Endothelial cell of umbilical vein (primary cell): ENCODE results near the gene AGBL4. TPM values are rescaled to one million over a fixed set of nuclear protein-coding genes. Genes with fewer than 3 reads are reported as not detected.

Experiments used
- BruUV-seq: library from RNA; stranded (reverse); fragments of 400-500 nt; replicated peaks from 2 replicates; lab custom pipeline; 2021; lab: Mats Ljungman, UMichigan
- CTCF ChIA-PET: fragments of 300-600, 350-600 bp; sonication (Branson Sonifier 250); formaldehyde crosslinking; loops from one replicate; lab custom pipeline; 2021; ENCODE audit warnings: antibody characterized with exemption, inconsistent platforms; lab: Charles Lee
- POLR2A ChIA-PET: fragments of 300-600, 350-600 bp; sonication (Branson Sonifier 250); formaldehyde crosslinking; loops from one replicate; lab custom pipeline; 2021; ENCODE audit warnings: antibody characterized with exemption, inconsistent platforms; lab: Charles Lee
- DNase-seq: peaks from one replicate; pipeline ENCODE4 v3.0.0-alpha.2; 2011; ENCODE audit warnings: low read depth, low spot score
- FAIRE-seq: peaks from 2 replicates; lab custom pipeline; 2011; peaks lifted over from hg19 to GRCh38; lab: Jason Lieb, UNC
- H2AFZ ChIP-seq: 2 replicates; pipeline ENCODE4 v1.6.0; 2012; ENCODE audit warnings: low read depth, low read length, control low read depth, inconsistent platforms
- H3K27ac ChIP-seq: 2 replicates; pipeline ENCODE4 v1.5.1; 2011; ENCODE audit warnings: low read depth, mild to moderate bottlenecking, control low read depth, low read length, moderate library complexity; ENCODE audit not compliant: insufficient read depth
- H3K27me3 ChIP-seq, 2 experiments: 2 replicates each; pipeline versions ENCODE4 v1.6.0 to v1.6.1; 2011; ENCODE audit warnings: low read length in 2 of 2, mixed read lengths in 1 of 2; ENCODE audit not compliant: control insufficient read depth in 2 of 2, insufficient read depth in 2 of 2
- H3K36me3 ChIP-seq, 2 experiments: 2 replicates in 1 of 2; 3 replicates in 1 of 2; pipeline ENCODE4 v1.5.1; 2011; ENCODE audit warnings: low read length in 2 of 2, mild to moderate bottlenecking in 1 of 2, moderate library complexity in 1 of 2; ENCODE audit not compliant: control insufficient read depth in 2 of 2, insufficient read depth in 2 of 2; ENCODE audit errors: extremely low read depth in 1 of 2
- H3K4me1 ChIP-seq: 3 replicates; pipeline ENCODE4 v1.5.1; 2011; ENCODE audit warnings: mild to moderate bottlenecking, low read length; ENCODE audit not compliant: control insufficient read depth, insufficient read depth; ENCODE audit errors: extremely low read depth
- H3K4me2 ChIP-seq: 2 replicates; pipeline ENCODE4 v1.6.1; 2011; ENCODE audit warnings: low read length, control low read depth, mixed read lengths; ENCODE audit not compliant: insufficient read depth
- H3K4me3 ChIP-seq, 3 experiments: fragments of 200-600 bp in 1 of 3; sonication (generic), shearing (Covaris generic) in 1 of 3; replicated peaks in 1 of 3; 2 replicates each; pipeline ENCODE4 v1.5.1; 2011 to 2016; ENCODE audit warnings: control low read depth in 3 of 3, low read length in 3 of 3, mild to moderate bottlenecking in 2 of 3, inconsistent platforms in 1 of 3, low read depth in 1 of 3, moderate library complexity in 1 of 3; ENCODE audit not compliant: insufficient read depth in 1 of 3
- H3K79me2 ChIP-seq: 2 replicates; pipeline ENCODE4 v1.6.0; 2012; ENCODE audit warnings: low read length, inconsistent platforms; ENCODE audit not compliant: control insufficient read depth, insufficient read depth
- H3K9ac ChIP-seq: replicated peaks from 2 replicates; pipeline ENCODE3; 2011; ENCODE audit warnings: low read length, control low read depth; ENCODE audit not compliant: insufficient read depth; ENCODE audit errors: extremely low read depth
- H3K9me1 ChIP-seq: replicated peaks from 3 replicates; pipeline ENCODE4 v1.6.0; 2011; ENCODE audit warnings: mild to moderate bottlenecking, low read length; ENCODE audit not compliant: control insufficient read depth, insufficient read depth; ENCODE audit errors: extremely low read depth
- H3K9me3 ChIP-seq: replicated peaks from 2 replicates; pipeline ENCODE4 v1.5.1; 2012; ENCODE audit warnings: low read length, inconsistent platforms; ENCODE audit not compliant: control insufficient read depth, insufficient read depth
- H4K20me1 ChIP-seq: replicated peaks from 2 replicates; pipeline ENCODE3; 2011; ENCODE audit warnings: mild to moderate bottlenecking, low read length; ENCODE audit not compliant: control insufficient read depth, insufficient read depth; ENCODE audit errors: extremely low read depth
- EZH2 ChIP-seq: IDR thresholded peaks from 2 replicates; pipeline ENCODE4 v1.6.1; 2012; ENCODE audit warnings: borderline replicate concordance, low read depth, mild to moderate bottlenecking, moderate library complexity, low read length, inconsistent platforms; ENCODE audit not compliant: severe bottlenecking
- FOS ChIP-seq: IDR thresholded peaks from 2 replicates; pipeline ENCODE4 v1.6.1; 2011; ENCODE audit warnings: mild to moderate bottlenecking, low read length, moderate library complexity, borderline replicate concordance; ENCODE audit not compliant: insufficient read depth
- JUN ChIP-seq: IDR thresholded peaks from 2 replicates; pipeline ENCODE4 v1.6.1; 2011; ENCODE audit warnings: borderline replicate concordance, low read depth; ENCODE audit not compliant: insufficient read length, insufficient read depth
- MYC ChIP-seq: IDR thresholded peaks from one replicate; pipeline ENCODE4 v1.6.1; 2011; ENCODE audit warnings: mild to moderate bottlenecking, low read depth, low read length
- POLR2A ChIP-seq: IDR thresholded peaks from 2 replicates; pipeline ENCODE4 v1.6.1; 2012; ENCODE audit warnings: low read depth, mild to moderate bottlenecking, control low read depth, low read length
- POLR2AphosphoS5 ChIP-seq: IDR thresholded peaks from 2 replicates; pipeline ENCODE4 v1.6.1; 2012; ENCODE audit warnings: low read depth, mild to moderate bottlenecking, control low read depth, low read length, moderate library complexity; ENCODE audit not compliant: insufficient read depth
- dilution Hi-C: fragments of 300-500 bp; cut with MboI; formaldehyde crosslinking; loops from one replicate; pipeline ENCODE4 v1.15.0; 2019; ENCODE audit warnings: low sequenced_read_pairs; ENCODE audit not compliant: extremely low pct_ligation_motif_present
- intact Hi-C: fragments of 100-400 bp; cut with micrococcal nuclease; formaldehyde crosslinking; loops from one replicate; pipeline ENCODE4 v1.10.0; 2022
- polyA plus RNA-seq, 4 experiments: library from polyadenylated mRNA; depleted of rRNA in 3 of 4; stranded (reverse) in 3 of 4; unstranded in 1 of 4; fragments of >200 nt; gene quantifications; 2 replicates each; pipeline versions ENCODE4 v1.2.1 to v1.2.3, GENCODE V29; 2011 to 2012; ENCODE audit warnings: missing spikeins in 1 of 4
- total RNA-seq: library from RNA; stranded (reverse); gene quantifications from 2 replicates; pipeline ENCODE4 v1.2.3, GENCODE V29; 2021
- TF ChIP-seq, protein P1 (sequence below), 2 donors: IDR thresholded peaks; 1 replicate in 1 of 2; 2 replicates in 1 of 2; pipeline ENCODE4 v1.5.1; 2011; ENCODE audit warnings: low read length in 2 of 2, mild to moderate bottlenecking in 2 of 2, moderate library complexity in 2 of 2, control low read depth in 1 of 2, inconsistent platforms in 1 of 2, low read depth in 1 of 2; ENCODE audit not compliant: insufficient read depth in 1 of 2; ENCODE audit errors: extremely low read depth in 1 of 2

The AGBL4 gene
- total and polyA plus RNA-seq, 2 donors (not counting 3 experiments of a cell fraction or from before 2014, with no cell fraction given), result not detected

DNA sequence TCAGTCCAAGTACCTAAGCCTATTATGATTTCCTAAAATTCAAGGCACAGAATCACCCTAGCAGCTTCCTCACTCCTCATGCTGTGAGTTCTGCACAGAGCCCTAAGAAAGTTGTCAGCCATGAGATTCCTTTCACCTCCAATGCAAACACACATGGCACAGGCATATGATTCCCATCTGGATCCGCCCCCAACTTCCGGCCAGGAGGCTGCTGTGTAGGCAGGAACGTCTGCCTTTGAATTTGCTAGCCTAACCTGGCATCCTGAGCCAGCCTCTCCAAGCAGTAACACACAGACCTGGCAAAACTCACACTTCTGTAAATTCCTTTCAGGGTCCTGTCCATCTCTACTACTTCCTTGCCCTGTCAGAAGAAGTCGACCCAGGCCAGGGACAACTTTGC, 726.0 kb downstream of the AGBL4 start:
- H3K36me3 ChIP-seq, result no peaks in the 10 kb centered on the region
- BruUV-seq, result no TSS peak
- dilution Hi-C loops (no loop called here), intact Hi-C loops (no loop called here)
- no peaks in the 10 kb centered on the region for H4K20me1 ChIP-seq
- no peak overlapping the region for H3K4me3 ChIP-seq
- POLR2A ChIA-PET, result no interaction called here
- DNase-seq (no peak), FAIRE-seq (no peak)
- no peaks in the 10 kb centered on the region for H3K79me2 ChIP-seq
- peaks cover 2% of the 10 kb centered on the region for H3K9me3 ChIP-seq
- H3K27ac ChIP-seq, result no peak overlapping the region
- TF ChIP-seq MYC (no peak), POLR2AphosphoS5 (no peak), POLR2A (no peak), EZH2 (no peak)
- TF ChIP-seq, protein P1, sequence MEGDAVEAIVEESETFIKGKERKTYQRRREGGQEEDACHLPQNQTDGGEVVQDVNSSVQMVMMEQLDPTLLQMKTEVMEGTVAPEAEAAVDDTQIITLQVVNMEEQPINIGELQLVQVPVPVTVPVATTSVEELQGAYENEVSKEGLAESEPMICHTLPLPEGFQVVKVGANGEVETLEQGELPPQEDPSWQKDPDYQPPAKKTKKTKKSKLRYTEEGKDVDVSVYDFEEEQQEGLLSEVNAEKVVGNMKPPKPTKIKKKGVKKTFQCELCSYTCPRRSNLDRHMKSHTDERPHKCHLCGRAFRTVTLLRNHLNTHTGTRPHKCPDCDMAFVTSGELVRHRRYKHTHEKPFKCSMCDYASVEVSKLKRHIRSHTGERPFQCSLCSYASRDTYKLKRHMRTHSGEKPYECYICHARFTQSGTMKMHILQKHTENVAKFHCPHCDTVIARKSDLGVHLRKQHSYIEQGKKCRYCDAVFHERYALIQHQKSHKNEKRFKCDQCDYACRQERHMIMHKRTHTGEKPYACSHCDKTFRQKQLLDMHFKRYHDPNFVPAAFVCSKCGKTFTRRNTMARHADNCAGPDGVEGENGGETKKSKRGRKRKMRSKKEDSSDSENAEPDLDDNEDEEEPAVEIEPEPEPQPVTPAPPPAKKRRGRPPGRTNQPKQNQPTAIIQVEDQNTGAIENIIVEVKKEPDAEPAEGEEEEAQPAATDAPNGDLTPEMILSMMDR (IDR thresholded peaks at IDR 0.05; ENCODE audit: extremely low read depth in 1 of 2, insufficient read depth in 1 of 2, low read depth in 1 of 2, low read length in 2 of 2), result no peak
- H3K9me1 ChIP-seq, result no peaks in the 10 kb centered on the region
- no peaks in the 10 kb centered on the region for H3K4me1 ChIP-seq
- no peaks in the 10 kb centered on the region for H3K27me3 ChIP-seq
- no peak overlapping the region for H3K4me2 ChIP-seq
- CTCF ChIA-PET, result no interaction called here
- H2AFZ ChIP-seq, result no peak overlapping the region
- no peak overlapping the region for H3K9ac ChIP-seq

DNA sequence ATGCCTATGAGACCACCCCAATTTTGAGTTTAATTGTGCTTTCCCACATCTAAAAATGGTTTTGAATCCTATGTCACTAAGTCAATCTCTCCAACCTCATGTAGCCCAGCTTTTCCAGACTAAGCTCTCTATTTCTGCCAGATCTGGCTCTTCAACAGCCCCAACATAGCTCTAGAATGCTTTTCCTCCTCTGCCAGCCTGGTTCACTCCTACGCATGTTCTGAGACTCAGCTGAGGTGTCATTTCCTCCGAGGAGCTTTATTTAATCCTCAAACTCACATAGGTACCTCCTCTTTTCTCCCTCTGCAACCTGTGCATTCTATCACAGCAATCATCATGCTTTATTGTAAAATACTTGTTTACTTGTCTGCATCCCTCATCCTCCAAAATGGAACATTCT, 729.2 kb downstream of the AGBL4 start:
- no peaks in the 10 kb centered on the region for H3K79me2 ChIP-seq
- H3K4me1 ChIP-seq, result no peaks in the 10 kb centered on the region
- no peak overlapping the region for H3K27ac ChIP-seq
- BruUV-seq, result no TSS peak
- H2AFZ ChIP-seq, result no peak overlapping the region
- H3K4me2 ChIP-seq, result no peak overlapping the region
- TF ChIP-seq JUN (no peak), FOS (no peak)
- TF ChIP-seq, protein P1 (IDR thresholded peaks at IDR 0.05; ENCODE audit: extremely low read depth in 1 of 2, insufficient read depth in 1 of 2, low read depth in 1 of 2, low read length in 2 of 2), result no peak
- dilution Hi-C loops, result no loop called here
- H3K9me1 ChIP-seq, result no peaks in the 10 kb centered on the region
- CTCF ChIA-PET, result no interaction called here
- no peaks in the 10 kb centered on the region for H3K36me3 ChIP-seq
- intact Hi-C loops, result no loop called here
- DNase-seq (no peak), FAIRE-seq (no peak)
- peaks cover 10% of the 10 kb centered on the region for H3K9me3 ChIP-seq
- H3K4me3 ChIP-seq, result no peak overlapping the region
- H3K9ac ChIP-seq, result no peak overlapping the region
- POLR2A ChIA-PET, result no interaction called here
- H4K20me1 ChIP-seq, result no peaks in the 10 kb centered on the region
- no peaks in the 10 kb centered on the region for H3K27me3 ChIP-seq
